Measurements from ENCODE around the gene SWT1.

The SWT1 gene

GRCh38 chr1:185152187-185152767 lies 4.7 kb upstream of the SWT1 start:
- ChIA-PET CTCF (no interaction called here), POLR2A (no interaction called here)
- no peak for DNase-seq (ENCODE audit: extremely low spot score)
- TF ChIP-seq ELF4 (IDR thresholded peaks at IDR 0.05) (no peak), TARDBP (IDR thresholded peaks at IDR 0.05) (no peak), CTBP1 (IDR thresholded peaks at IDR 0.05; ENCODE audit: borderline replicate concordance) (no peak), FOXM1 (IDR thresholded peaks at IDR 0.05; ENCODE audit: borderline replicate concordance) (no peak), FOXA1 (IDR thresholded peaks at IDR 0.05) (no peak), NFRKB (IDR thresholded peaks at IDR 0.05) (no peak), BHLHE40 (IDR thresholded peaks at IDR 0.05; ENCODE audit: borderline replicate concordance) (no peak), SUZ12 (IDR thresholded peaks at IDR 0.05) (no peak), SP1 (IDR thresholded peaks at IDR 0.05) (no peak), HDGF (IDR thresholded peaks at IDR 0.05; ENCODE audit: borderline replicate concordance) (no peak), L3MBTL2 (conservative IDR thresholded peaks at IDR 0.05) (no peak), ARNT (IDR thresholded peaks at IDR 0.05) (no peak), PKNOX1 (IDR thresholded peaks at IDR 0.05) (no peak), FOXK2 (IDR thresholded peaks at IDR 0.05) (no peak), LEF1 (IDR thresholded peaks at IDR 0.05; ENCODE audit: borderline replicate concordance) (no peak), ZNF384 (IDR thresholded peaks at IDR 0.05) (no peak)

DNA sequence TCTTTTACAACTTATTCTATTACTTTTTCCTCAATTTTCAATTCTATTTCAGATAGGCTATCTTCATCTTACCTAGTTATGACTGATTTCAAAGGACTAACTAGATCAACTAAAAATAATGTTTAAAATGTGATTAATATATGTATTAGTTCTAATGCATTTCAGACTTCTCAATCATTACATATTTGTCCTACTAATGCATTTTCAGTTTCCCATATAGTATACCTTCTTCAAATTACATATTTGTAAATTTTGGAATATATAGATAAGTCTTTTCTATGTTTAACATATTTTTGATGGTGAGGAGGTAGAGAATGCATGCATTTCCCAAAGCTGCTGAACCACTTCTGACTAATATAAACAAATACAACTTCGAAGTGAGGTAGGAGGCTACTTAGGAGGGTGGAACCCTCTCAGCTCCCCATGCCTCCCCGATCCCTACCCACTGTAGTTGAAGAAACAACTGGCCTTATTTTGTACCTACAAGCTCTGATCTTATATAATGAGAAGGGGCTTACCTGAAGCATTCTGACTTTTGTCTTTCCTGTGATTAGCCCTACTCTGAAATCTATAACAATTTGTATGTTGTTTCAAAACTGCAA lies 2.0 kb upstream of the SWT1 start:
- TF ChIP-seq ELF4 (IDR thresholded peaks at IDR 0.05) = no peak
- TF ChIP-seq FOXM1 (IDR thresholded peaks at IDR 0.05; ENCODE audit: borderline replicate concordance) = no peak
- TF ChIP-seq L3MBTL2 (conservative IDR thresholded peaks at IDR 0.05) = no peak
- no peak for TF ChIP-seq NFRKB (IDR thresholded peaks at IDR 0.05)
- CTCF ChIA-PET = no interaction called here
- no peak for DNase-seq (ENCODE audit: extremely low spot score)
- POLR2A ChIA-PET = interaction anchor here (0.9 kb wide), 1 partner anchor 400 kb away, joined by 3 read pairs; the partner anchor contains the start of gene EDEM3

GRCh38 chr1:185155600-185156287 lies 1.2 kb upstream of the SWT1 start:
- no peak for TF ChIP-seq ZNF384 (IDR thresholded peaks at IDR 0.05)
- no peak for TF ChIP-seq FOXK2 (IDR thresholded peaks at IDR 0.05)
- TF ChIP-seq ARNT (IDR thresholded peaks at IDR 0.05) = no peak
- no peak for TF ChIP-seq HDGF (IDR thresholded peaks at IDR 0.05; ENCODE audit: borderline replicate concordance)
- TF ChIP-seq SP1 (IDR thresholded peaks at IDR 0.05) = no peak
- TF ChIP-seq FOXM1 (IDR thresholded peaks at IDR 0.05; ENCODE audit: borderline replicate concordance) = no peak
- ChIA-PET POLR2A (interaction anchor here (0.6 to 2.0 kb wide), 6 partner anchors 14 to 401 kb away, joined by 3 to 12 read pairs (median 4); partner anchors contain the start of genes EDEM3 and RNF2), CTCF (interaction anchor here (3.9 kb wide), 1 partner anchor 14 kb away, joined by 18 read pairs; no protein-coding TSS in a partner anchor)
- no peak for DNase-seq (ENCODE audit: extremely low spot score)

DNA sequence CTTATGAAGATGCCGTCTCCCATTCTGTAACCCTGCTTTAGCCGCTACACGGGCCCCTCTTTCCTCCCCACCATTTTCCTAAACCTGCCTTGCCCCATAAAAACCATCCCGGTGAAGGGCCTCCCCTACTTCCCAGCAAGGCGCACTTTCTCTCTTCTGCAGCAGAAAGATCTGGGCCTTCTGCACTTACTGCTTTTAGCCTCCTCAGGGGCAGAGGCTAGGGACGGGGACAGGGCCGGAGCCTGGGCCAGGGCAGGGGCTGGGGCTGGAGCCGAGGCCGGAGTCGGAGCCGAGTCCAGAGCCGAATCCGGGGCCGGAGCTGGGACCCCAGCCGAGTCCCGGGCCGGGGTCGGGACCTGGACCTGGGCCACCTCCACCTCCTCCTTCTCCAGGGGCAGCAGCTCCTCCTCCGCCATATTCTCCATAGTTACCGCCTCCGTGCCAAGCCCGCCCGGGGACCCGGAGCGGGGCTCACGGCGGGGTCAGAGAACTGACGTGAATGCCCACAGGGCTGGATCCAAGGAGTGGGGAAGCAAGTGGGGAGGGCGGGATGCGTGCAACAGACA lies 596 bp upstream of the SWT1 start:
- DNase-seq (ENCODE audit: extremely low spot score) = no peak
- POLR2A ChIA-PET = interaction anchor here (0.6 to 2.0 kb wide), 5 partner anchors 14 to 401 kb away, joined by 3 to 12 read pairs (median 4); partner anchors contain the start of genes EDEM3 and RNF2
- CTCF ChIA-PET = interaction anchor here (3.9 kb wide), 1 partner anchor 14 kb away, joined by 18 read pairs; no protein-coding TSS in a partner anchor
- TF ChIP-seq L3MBTL2 (conservative IDR thresholded peaks at IDR 0.05) (no peak), BHLHE40 (IDR thresholded peaks at IDR 0.05; ENCODE audit: borderline replicate concordance) (no peak), ELF4 (IDR thresholded peaks at IDR 0.05) (no peak), HDGF (IDR thresholded peaks at IDR 0.05; ENCODE audit: borderline replicate concordance) (no peak)

- peak; percentile 12 for DNase-seq (ENCODE audit: extremely low spot score)
- POLR2A ChIA-PET = interaction anchor here (1.5 to 2.0 kb wide), 2 partner anchors 112 to 185 kb away, joined by 3 to 12 read pairs; partner anchors contain the start of gene RNF2
- TF ChIP-seq PKNOX1 (IDR thresholded peaks at IDR 0.05) (peak; percentile 75), CTBP1 (IDR thresholded peaks at IDR 0.05; ENCODE audit: borderline replicate concordance) (peak; percentile 56; the same call in 1 of the 2 replicates), SUZ12 (IDR thresholded peaks at IDR 0.05) (no peak), FOXA1 (IDR thresholded peaks at IDR 0.05) (no peak), L3MBTL2 (conservative IDR thresholded peaks at IDR 0.05) (no peak), BHLHE40 (IDR thresholded peaks at IDR 0.05; ENCODE audit: borderline replicate concordance) (no peak), HDGF (IDR thresholded peaks at IDR 0.05; ENCODE audit: borderline replicate concordance) (no peak)
- CTCF ChIA-PET = interaction anchor here (0.5 to 3.9 kb wide), 3 partner anchors 12 to 512 kb away, joined by 3 to 18 read pairs (median 4); no protein-coding TSS in a partner anchor
Measured at GRCh38 chr1:185157599-185158412, 839 bp downstream of the SWT1 start.

- DNase-seq (ENCODE audit: extremely low spot score) = no peak
- ChIA-PET CTCF (interaction anchor here (1.6 to 3.9 kb wide), 2 partner anchors 11 to 511 kb away, joined by 4 to 18 read pairs; no protein-coding TSS in a partner anchor), POLR2A (no interaction called here)
- TF ChIP-seq L3MBTL2 (conservative IDR thresholded peaks at IDR 0.05) = 0 out of 2 replicates have a peak, but pooled peaks have one; percentile 14
- no peak for TF ChIP-seq NFRKB (IDR thresholded peaks at IDR 0.05)
Measured at GRCh38 chr1:185158800-185159199, 1.8 kb downstream of the SWT1 start.

All from HEK293T (cell line).